Vagina (tissue), 2 donors: ENCODE measurements around the gene MGAT3. TPM values are rescaled to one million over a fixed set of nuclear protein-coding genes. Genes with fewer than 3 reads are reported as not detected.

Source experiments
- DNase-seq, 2 donors: peaks; one replicate each; pipeline ENCODE4 v3.0.0-alpha.2; 2017; ENCODE audit errors: extremely low spot score in 2 of 2
- H3K27ac ChIP-seq: fragments of 200-600 bp; sonication (generic); one replicate; pipeline ENCODE4 v1.5.1; 2019
- H3K27me3 ChIP-seq: fragments of 200-600 bp; sonication (generic); one replicate; pipeline ENCODE4 v1.5.1; 2019
- H3K36me3 ChIP-seq, 2 donors: fragments of 200-600 bp; sonication (generic); one replicate each; pipeline ENCODE4 v1.5.1; 2017 to 2019
- H3K4me1 ChIP-seq: fragments of 200-600 bp; sonication (generic); one replicate; pipeline ENCODE4 v1.5.1; 2019
- H3K4me3 ChIP-seq, 2 donors: fragments of 200-600 bp; sonication (generic); 1 replicate in 1 of 2; 2 replicates in 1 of 2; pipeline ENCODE4 v1.5.1; 2016 to 2019
- H3K9me3 ChIP-seq: fragments of 200-600 bp; sonication (generic); one replicate; pipeline ENCODE4 v1.5.1; 2019
- CTCF ChIP-seq, 3 experiments: fragments of 450-650 bp in 2 of 3; fragments of 200-600 bp in 1 of 3; sonication (generic) in 1 of 3; IDR thresholded peaks; one replicate each; pipeline ENCODE4 v1.5.1; 2017 to 2019; ENCODE audit warnings: antibody characterized with exemption in 3 of 3, mild to moderate bottlenecking in 2 of 3, moderate library complexity in 2 of 3
- POLR2A ChIP-seq, 2 donors: fragments of 450-650 bp; IDR thresholded peaks; one replicate each; pipeline ENCODE4 v1.6.1; 2017; ENCODE audit warnings: antibody characterized with exemption in 2 of 2, mild to moderate bottlenecking in 2 of 2, moderate library complexity in 2 of 2
- POLR2AphosphoS5 ChIP-seq, 2 donors: sonication (generic); formaldehyde crosslinking; IDR thresholded peaks; one replicate each; pipeline ENCODE4 v1.9.0; 2017; ENCODE audit warnings: antibody characterized with exemption in 2 of 2, mild to moderate bottlenecking in 2 of 2, low read depth in 1 of 2; ENCODE audit not compliant: insufficient read depth in 1 of 2
- intact Hi-C: fragments of 100-400 bp; cut with DNase I; formaldehyde crosslinking; loops from one replicate; pipeline ENCODE4 v1.15.1; 2023
- total RNA-seq: library from RNA; depleted of rRNA; stranded (reverse); fragments of >200 nt; gene quantifications from one replicate; pipeline ENCODE4 v1.2.3, GENCODE V29; 2016

Gene MGAT3
- total RNA-seq, 1 donor from 2014 or later: 0.98 TPM

DNA sequence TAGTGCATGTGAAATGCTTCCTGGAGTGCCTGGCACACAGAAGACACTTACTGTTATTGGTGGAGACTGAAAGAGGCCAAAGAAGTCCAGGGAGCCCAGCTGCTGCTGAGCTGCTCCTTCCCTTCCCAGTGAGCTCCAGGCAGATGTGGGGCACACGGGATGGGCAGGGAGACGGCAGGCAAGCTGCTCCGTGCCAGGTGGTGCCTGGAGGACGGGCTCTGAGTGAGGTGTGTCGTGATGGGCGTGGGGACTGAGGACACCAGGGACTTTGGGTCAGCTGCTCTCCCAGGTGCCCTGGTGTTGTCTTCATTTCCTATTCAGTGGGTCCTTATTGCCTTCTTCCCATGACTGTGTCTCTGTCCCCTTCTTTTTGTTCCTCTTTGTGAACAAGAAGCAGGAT, 37.7 kb upstream of the MGAT3 start:
- H3K27me3 ChIP-seq: no peaks in the 10 kb centered on the region
- no peak overlapping the region for H3K4me3 ChIP-seq
- peaks cover 12% of the 10 kb centered on the region for H3K4me1 ChIP-seq
- H3K9me3 ChIP-seq: no peaks in the 10 kb centered on the region
- TF ChIP-seq CTCF (IDR thresholded peaks at IDR 0.05) (no peak), POLR2AphosphoS5 (IDR thresholded peaks at IDR 0.05; ENCODE audit: insufficient read depth in 1 of 2, low read depth in 1 of 2) (no peak), POLR2A (IDR thresholded peaks at IDR 0.05) (no peak)
- intact Hi-C loops: no loop called here
- H3K27ac ChIP-seq: no peak overlapping the region
- no peak for DNase-seq
- H3K36me3 ChIP-seq: peaks cover 0 to 78% of the 10 kb centered on the region in 2 donors

GRCh38 chr22:39419911-39420310, 36.9 kb upstream of the MGAT3 start:
- H3K27me3 ChIP-seq: no peaks in the 10 kb centered on the region
- no peak overlapping the region for H3K27ac ChIP-seq
- peaks cover 0 to 79% of the 10 kb centered on the region in 2 donors for H3K36me3 ChIP-seq
- H3K4me1 ChIP-seq: peaks cover 4% of the 10 kb centered on the region
- no peak for DNase-seq
- H3K4me3 ChIP-seq: no peak overlapping the region
- intact Hi-C loops: no loop called here
- TF ChIP-seq POLR2AphosphoS5 (IDR thresholded peaks at IDR 0.05; ENCODE audit: insufficient read depth in 1 of 2, low read depth in 1 of 2) (no peak), POLR2A (IDR thresholded peaks at IDR 0.05) (no peak)
- H3K9me3 ChIP-seq: no peaks in the 10 kb centered on the region

DNA sequence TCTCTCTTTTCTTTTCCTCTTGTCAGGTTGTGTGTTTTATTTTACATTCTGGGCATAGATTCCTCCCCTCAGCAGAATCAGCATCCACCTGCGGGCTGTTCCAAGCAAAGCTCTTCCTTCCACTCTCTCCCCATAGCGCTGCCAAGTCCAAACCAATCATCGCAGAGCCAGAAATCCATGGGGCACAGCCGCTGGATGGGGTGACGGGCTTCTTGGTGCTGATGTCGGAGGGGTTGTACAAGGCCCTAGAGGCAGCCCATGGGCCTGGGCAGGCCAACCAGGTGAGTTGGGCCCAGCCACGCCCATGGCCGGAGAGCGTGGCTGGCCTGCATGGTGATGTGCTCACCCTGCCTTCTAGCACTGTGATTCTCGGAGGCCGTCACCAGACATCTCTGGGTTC, 35.1 kb upstream of the MGAT3 start:
- TF ChIP-seq POLR2AphosphoS5 (IDR thresholded peaks at IDR 0.05; ENCODE audit: insufficient read depth in 1 of 2, low read depth in 1 of 2) (no peak), POLR2A (IDR thresholded peaks at IDR 0.05) (no peak)
- Histone ChIP-seq H3K36me3 (peaks cover 0 to 67% of the 10 kb centered on the region in 2 donors), H3K27me3 (no peaks in the 10 kb centered on the region), H3K4me3 (no peak overlapping the region), H3K9me3 (no peaks in the 10 kb centered on the region), H3K27ac (no peak overlapping the region), H3K4me1 (no peaks in the 10 kb centered on the region)
- intact Hi-C loops: no loop called here
- DNase-seq: no peak

DNA sequence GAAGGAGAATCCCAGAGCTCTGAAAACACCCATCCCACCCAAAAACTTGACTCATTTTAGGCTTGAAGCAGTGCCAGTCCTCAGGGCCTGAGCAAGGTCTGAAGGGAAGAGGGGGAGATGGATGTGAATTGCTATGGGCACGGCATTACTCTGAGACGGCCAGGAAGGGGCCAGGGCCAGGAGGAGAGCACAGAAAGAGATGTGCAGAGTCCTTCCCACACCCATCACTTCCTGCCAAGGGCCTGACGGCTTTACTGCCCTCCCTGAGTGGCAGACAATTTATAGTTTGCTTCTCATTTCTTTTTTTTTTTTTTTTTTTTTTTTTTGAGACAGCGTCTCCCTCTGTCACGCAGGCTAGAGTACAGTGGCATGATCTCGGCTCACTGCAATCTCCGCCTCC, 34.7 kb upstream of the MGAT3 start:
- peaks cover 0 to 67% of the 10 kb centered on the region in 2 donors for H3K36me3 ChIP-seq
- TF ChIP-seq POLR2A (IDR thresholded peaks at IDR 0.05) (no peak), POLR2AphosphoS5 (IDR thresholded peaks at IDR 0.05; ENCODE audit: insufficient read depth in 1 of 2, low read depth in 1 of 2) (no peak), CTCF (IDR thresholded peaks at IDR 0.05) (no peak)
- no peaks in the 10 kb centered on the region for H3K4me1 ChIP-seq
- DNase-seq: no peak
- no peak overlapping the region for H3K27ac ChIP-seq
- no peak overlapping the region for H3K4me3 ChIP-seq
- no peaks in the 10 kb centered on the region for H3K9me3 ChIP-seq
- intact Hi-C loops: no loop called here
- no peaks in the 10 kb centered on the region for H3K27me3 ChIP-seq

DNA sequence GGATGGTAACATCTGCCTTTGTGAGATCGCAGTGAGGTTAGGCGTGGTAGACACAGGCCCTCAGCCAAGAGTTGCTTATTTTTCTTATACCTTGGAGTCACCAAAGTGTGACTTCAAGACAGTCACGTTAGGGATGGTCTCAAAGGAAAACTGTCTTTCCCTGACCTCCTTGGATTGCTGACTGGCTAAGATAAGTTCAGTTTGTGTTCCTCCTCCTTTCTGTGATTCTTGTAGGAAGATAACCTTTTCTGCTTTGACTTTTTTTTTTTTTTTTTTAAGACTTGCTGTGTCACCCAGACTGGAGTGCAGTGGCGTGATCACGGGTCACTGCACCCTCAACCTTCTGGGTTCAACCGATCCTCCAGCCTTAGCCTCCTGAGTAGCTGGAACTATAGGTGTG, 34.1 kb upstream of the MGAT3 start:
- no peaks in the 10 kb centered on the region for H3K27me3 ChIP-seq
- no peak for DNase-seq
- no peaks in the 10 kb centered on the region for H3K9me3 ChIP-seq
- no peaks in the 10 kb centered on the region for H3K4me1 ChIP-seq
- no peak overlapping the region for H3K4me3 ChIP-seq
- intact Hi-C loops: no loop called here
- H3K27ac ChIP-seq: no peak overlapping the region
- no peak for TF ChIP-seq CTCF (IDR thresholded peaks at IDR 0.05)
- H3K36me3 ChIP-seq: peaks cover 0 to 67% of the 10 kb centered on the region in 2 donors

DNA sequence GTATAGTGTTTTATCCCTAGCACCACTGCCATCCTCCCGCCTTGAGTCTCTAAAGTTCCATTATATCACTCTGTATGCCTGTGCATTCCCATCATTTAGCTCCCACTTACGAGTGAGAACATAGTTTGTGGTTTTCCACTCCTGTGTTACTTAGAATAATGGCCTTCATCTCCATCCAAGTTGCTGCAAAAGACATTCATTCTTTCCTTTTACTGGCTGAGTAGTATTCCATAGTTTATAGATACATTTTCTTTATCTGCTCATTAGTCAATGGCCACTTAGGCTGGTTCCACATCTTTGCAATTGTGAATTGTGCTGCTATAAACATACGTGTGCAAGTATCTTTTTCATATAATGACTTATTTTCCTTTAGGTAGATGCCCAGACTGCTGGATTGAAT, 32.8 kb upstream of the MGAT3 start:
- Histone ChIP-seq H3K4me3 (no peak overlapping the region), H3K27ac (no peak overlapping the region), H3K27me3 (no peaks in the 10 kb centered on the region), H3K36me3 (peaks cover 0 to 68% of the 10 kb centered on the region in 2 donors), H3K4me1 (no peaks in the 10 kb centered on the region), H3K9me3 (no peaks in the 10 kb centered on the region)
- intact Hi-C loops: no loop called here
- no peak for DNase-seq
- TF ChIP-seq POLR2AphosphoS5 (IDR thresholded peaks at IDR 0.05; ENCODE audit: insufficient read depth in 1 of 2, low read depth in 1 of 2) (no peak), CTCF (IDR thresholded peaks at IDR 0.05) (no peak), POLR2A (IDR thresholded peaks at IDR 0.05) (no peak)
